Activated B cell treated with CpG ODN at 0.5 μM for 24 hours (primary cell): ENCODE results near the gene ZNF837. TPM values are rescaled to one million over a fixed set of nuclear protein-coding genes. Genes with fewer than 3 reads are reported as not detected.

Source experiments
- ATAC-seq: fragments of 200-7000 bp; cut with Tn5 transposase; one replicate; pipeline ENCODE4 v1.10.0; 2021; ENCODE audit warnings: low read depth, mild to moderate bottlenecking, moderate library complexity
- CTCF ChIA-PET: fragments of 350-600 bp; sonication (Branson Sonifier 250); formaldehyde crosslinking; loops from one replicate; lab custom pipeline; 2021; ENCODE audit warnings: antibody characterized with exemption; lab: Charles Lee
- POLR2A ChIA-PET: fragments of 350-600 bp; sonication (Branson Sonifier 250); formaldehyde crosslinking; loops from one replicate; lab custom pipeline; 2021; ENCODE audit warnings: antibody characterized with exemption; lab: Charles Lee
- DNase-seq: peaks from one replicate; pipeline ENCODE4 v3.0.0; 2022
- H3K27ac Mint-ChIP-seq: one replicate; pipeline ENCODE4 v1.8.0; 2020; ENCODE audit warnings: mixed read lengths
- H3K27me3 Mint-ChIP-seq: one replicate; pipeline ENCODE4 v1.8.0; 2021; ENCODE audit warnings: mixed read lengths
- H3K36me3 Mint-ChIP-seq: one replicate; pipeline ENCODE4 v1.8.0; 2021; ENCODE audit warnings: low read depth, mixed read lengths
- H3K4me1 Mint-ChIP-seq: one replicate; pipeline ENCODE4 v1.8.0; 2021; ENCODE audit warnings: mixed read lengths
- H3K4me3 Mint-ChIP-seq: one replicate; pipeline ENCODE4 v1.8.0; 2020; ENCODE audit warnings: mild to moderate bottlenecking, mixed read lengths
- H3K9me3 Mint-ChIP-seq: one replicate; pipeline ENCODE4 v1.8.0; 2020; ENCODE audit warnings: mixed read lengths
- CTCF ChIP-seq: fragments of 200-600 bp; IDR thresholded peaks from one replicate; pipeline ENCODE4 v1.8.0; 2022; ENCODE audit warnings: antibody characterized with exemption, mild to moderate bottlenecking
- intact Hi-C: fragments of 100-400 bp; cut with micrococcal nuclease; formaldehyde crosslinking; loops from one replicate; pipeline ENCODE4 v1.15.1; 2024
- total RNA-seq: library from RNA; stranded (reverse); gene quantifications from 2 replicates; pipeline ENCODE4 v1.2.3, GENCODE V29; 2022

Gene ZNF837
- total RNA-seq, 1 donor from 2014 or later, result 3.1 TPM

- TF ChIP-seq CTCF, result no peak
- peaks cover 2% of the 10 kb centered on the region for H3K27me3 Mint-ChIP-seq
- intact Hi-C loops, result no loop called here
- no peak overlapping the region for H3K27ac Mint-ChIP-seq
- H3K4me1 Mint-ChIP-seq, result peaks cover 23% of the 10 kb centered on the region
- H3K36me3 Mint-ChIP-seq, result peaks cover 4% of the 10 kb centered on the region
- ChIA-PET POLR2A (interaction anchor here (1.0 kb wide), 1 partner anchor 105 kb away, joined by 3 read pairs; no protein-coding TSS in a partner anchor), CTCF (no interaction called here)
- no peak for ATAC-seq
- DNase-seq, result no peak
- no peak overlapping the region for H3K4me3 Mint-ChIP-seq
- H3K9me3 Mint-ChIP-seq, result no peaks in the 10 kb centered on the region
These were observed 26.3 kb downstream of the ZNF837 start for GRCh38 chr19:58354478-58355030.

- DNase-seq (no peak), ATAC-seq (no peak)
- H3K9me3 Mint-ChIP-seq, result no peaks in the 10 kb centered on the region
- TF ChIP-seq CTCF, result no peak
- peaks cover 6% of the 10 kb centered on the region for H3K36me3 Mint-ChIP-seq
- CTCF ChIA-PET, result no interaction called here
- H3K27me3 Mint-ChIP-seq, result no peaks in the 10 kb centered on the region
- no peak overlapping the region for H3K4me3 Mint-ChIP-seq
- POLR2A ChIA-PET, result interaction anchor here (1.0 kb wide), 1 partner anchor 104 kb away, joined by 3 read pairs; no protein-coding TSS in a partner anchor
- no peak overlapping the region for H3K27ac Mint-ChIP-seq
- H3K4me1 Mint-ChIP-seq, result peaks cover 25% of the 10 kb centered on the region
- intact Hi-C loops, result no loop called here
These were observed 26.9 kb downstream of the ZNF837 start for GRCh38 chr19:58353717-58354477.

GRCh38 chr19:58352760-58353671, 27.8 kb downstream of the ZNF837 start, which contains the start of gene A1BG:
Gene A1BG, minus strand, starts transcription at chr19:58353492. Its CDS starts 55 bp downstream, at chr19:58353437.
- intact Hi-C loops, result no loop called here
- Mint-ChIP-seq H3K4me1 (peaks cover 31% of the 10 kb centered on the region), H3K9me3 (no peaks in the 10 kb centered on the region), H3K4me3 (no peak within 1 kb of the TSS), H3K36me3 (peaks cover 6% of the 10 kb centered on the region), H3K27me3 (no peaks in the 10 kb centered on the region), H3K27ac (no peak within 1 kb of the TSS)
- POLR2A ChIA-PET, result no interaction called here
- ATAC-seq, result no peak
- TF ChIP-seq CTCF, result no peak
- DNase-seq, result no peak
- CTCF ChIA-PET, result no interaction called here

- Mint-ChIP-seq H3K4me3 (no peak overlapping the region), H3K27me3 (no peaks in the 10 kb centered on the region), H3K9me3 (no peaks in the 10 kb centered on the region), H3K36me3 (peaks cover 6% of the 10 kb centered on the region), H3K27ac (no peak overlapping the region), H3K4me1 (peaks cover 35% of the 10 kb centered on the region)
- ATAC-seq (no peak), DNase-seq (no peak)
- CTCF ChIA-PET, result no interaction called here
- POLR2A ChIA-PET, result interaction anchor here (0.7 kb wide), 1 partner anchor 22 kb away, joined by 3 read pairs; no protein-coding TSS in a partner anchor
- intact Hi-C loops, result no loop called here
- TF ChIP-seq CTCF, result no peak
These were observed 28.7 kb downstream of the ZNF837 start for GRCh38 chr19:58351990-58352755.
